Ishikawa (cell line): Measurements from ENCODE around the gene PANX3.

Experiments used
- CEBPB ChIP-seq: IDR thresholded peaks from 2 replicates; pipeline ENCODE4 v1.6.1; 2012
- CREB1 ChIP-seq: IDR thresholded peaks from 2 replicates; pipeline ENCODE4 v1.6.1; 2012; ENCODE audit warnings: low read depth
- EP300 ChIP-seq: IDR thresholded peaks from 2 replicates; pipeline ENCODE4 v1.6.1; 2012; ENCODE audit warnings: borderline replicate concordance
- FOXM1 ChIP-seq: IDR thresholded peaks from 2 replicates; pipeline ENCODE4 v1.6.1; 2012; ENCODE audit warnings: low read depth, borderline replicate concordance
- NFIC ChIP-seq: IDR thresholded peaks from 2 replicates; pipeline ENCODE4 v1.6.1; 2012
- RAD21 ChIP-seq: IDR thresholded peaks from 2 replicates; pipeline ENCODE4 v1.6.1; 2012; ENCODE audit warnings: low read depth
- TAF1 ChIP-seq: IDR thresholded peaks from 2 replicates; pipeline ENCODE4 v1.6.1; 2012; ENCODE audit warnings: low read depth, mild to moderate bottlenecking
- TCF12 ChIP-seq: IDR thresholded peaks from 2 replicates; pipeline ENCODE4 v1.6.1; 2012; ENCODE audit warnings: low read depth
- TEAD4 ChIP-seq: IDR thresholded peaks from 2 replicates; pipeline ENCODE4 v1.6.1; 2012
- YY1 ChIP-seq: IDR thresholded peaks from 2 replicates; pipeline ENCODE4 v1.6.1; 2012; ENCODE audit warnings: low read depth
- TF ChIP-seq, protein P1 (sequence below): IDR thresholded peaks from 2 replicates; pipeline ENCODE4 v1.6.1; 2012
- TF ChIP-seq, protein P2 (sequence below): IDR thresholded peaks from 2 replicates; pipeline ENCODE4 v1.6.1; 2012; ENCODE audit warnings: low read depth, mild to moderate bottlenecking

DNA sequence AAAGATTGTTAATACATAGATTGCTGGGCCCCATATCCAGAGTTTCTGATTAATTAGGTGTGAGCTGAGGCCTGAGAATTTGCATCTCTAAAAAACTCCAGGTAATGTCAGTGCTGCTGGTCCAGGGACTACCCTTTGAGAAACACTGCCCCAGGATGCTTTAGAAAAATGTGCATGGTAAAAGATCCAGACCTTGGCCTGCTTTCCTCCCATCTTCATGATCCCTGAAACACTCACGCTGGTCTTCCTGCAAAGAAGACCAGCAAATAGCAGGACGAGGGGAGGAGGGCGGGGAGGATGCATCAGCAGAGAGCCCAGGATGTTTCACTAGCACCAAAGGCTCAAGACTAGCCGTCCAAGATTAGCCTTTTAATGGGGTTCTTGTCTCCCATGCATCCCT, 41.5 kb upstream of the PANX3 start, which contains the start of gene OR8A1:
- TF ChIP-seq NFIC (no peak), CEBPB (no peak), TAF1 (no peak), EP300 (no peak), TCF12 (no peak), FOXM1 (no peak), RAD21 (no peak), TEAD4 (no peak), YY1 (no peak), CREB1 (no peak)
- TF ChIP-seq, protein P1, sequence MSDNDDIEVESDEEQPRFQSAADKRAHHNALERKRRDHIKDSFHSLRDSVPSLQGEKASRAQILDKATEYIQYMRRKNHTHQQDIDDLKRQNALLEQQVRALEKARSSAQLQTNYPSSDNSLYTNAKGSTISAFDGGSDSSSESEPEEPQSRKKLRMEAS: no peak
- TF ChIP-seq, protein P2, sequence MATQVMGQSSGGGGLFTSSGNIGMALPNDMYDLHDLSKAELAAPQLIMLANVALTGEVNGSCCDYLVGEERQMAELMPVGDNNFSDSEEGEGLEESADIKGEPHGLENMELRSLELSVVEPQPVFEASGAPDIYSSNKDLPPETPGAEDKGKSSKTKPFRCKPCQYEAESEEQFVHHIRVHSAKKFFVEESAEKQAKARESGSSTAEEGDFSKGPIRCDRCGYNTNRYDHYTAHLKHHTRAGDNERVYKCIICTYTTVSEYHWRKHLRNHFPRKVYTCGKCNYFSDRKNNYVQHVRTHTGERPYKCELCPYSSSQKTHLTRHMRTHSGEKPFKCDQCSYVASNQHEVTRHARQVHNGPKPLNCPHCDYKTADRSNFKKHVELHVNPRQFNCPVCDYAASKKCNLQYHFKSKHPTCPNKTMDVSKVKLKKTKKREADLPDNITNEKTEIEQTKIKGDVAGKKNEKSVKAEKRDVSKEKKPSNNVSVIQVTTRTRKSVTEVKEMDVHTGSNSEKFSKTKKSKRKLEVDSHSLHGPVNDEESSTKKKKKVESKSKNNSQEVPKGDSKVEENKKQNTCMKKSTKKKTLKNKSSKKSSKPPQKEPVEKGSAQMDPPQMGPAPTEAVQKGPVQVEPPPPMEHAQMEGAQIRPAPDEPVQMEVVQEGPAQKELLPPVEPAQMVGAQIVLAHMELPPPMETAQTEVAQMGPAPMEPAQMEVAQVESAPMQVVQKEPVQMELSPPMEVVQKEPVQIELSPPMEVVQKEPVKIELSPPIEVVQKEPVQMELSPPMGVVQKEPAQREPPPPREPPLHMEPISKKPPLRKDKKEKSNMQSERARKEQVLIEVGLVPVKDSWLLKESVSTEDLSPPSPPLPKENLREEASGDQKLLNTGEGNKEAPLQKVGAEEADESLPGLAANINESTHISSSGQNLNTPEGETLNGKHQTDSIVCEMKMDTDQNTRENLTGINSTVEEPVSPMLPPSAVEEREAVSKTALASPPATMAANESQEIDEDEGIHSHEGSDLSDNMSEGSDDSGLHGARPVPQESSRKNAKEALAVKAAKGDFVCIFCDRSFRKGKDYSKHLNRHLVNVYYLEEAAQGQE: no peak
